Activated CD8-positive, alpha-beta memory T cell treated with anti-CD3 and anti-CD28 coated beads, Interleukin-2, amount 50 U/mL, for 24 hours (primary cell): ENCODE measurements around the gene LBHD2.

Experiments used
- DNase-seq: peaks from one replicate; pipeline ENCODE4 v3.0.0-alpha.2; 2020; ENCODE audit errors: extremely low read depth

LBHD2 gene

GRCh38 chr14:103132381-103133209 is 48.6 kb downstream of the LBHD2 start:
- no peak for DNase-seq

- no peak for DNase-seq
These were observed 49.5 kb downstream of the LBHD2 start for GRCh38 chr14:103133210-103134140.

- DNase-seq, result no peak
These were observed 50.4 kb downstream of the LBHD2 start for GRCh38 chr14:103134405-103134804.

- no peak for DNase-seq
These were observed 50.9 kb downstream of the LBHD2 start for GRCh38 chr14:103134919-103135318.

GRCh38 chr14:103135333-103136260 is 51.6 kb downstream of the LBHD2 start:
- DNase-seq, result no peak

GRCh38 chr14:103136388-103137271 is 52.6 kb downstream of the LBHD2 start:
- no peak for DNase-seq

GRCh38 chr14:103137689-103138300 is 53.8 kb downstream of the LBHD2 start:
- no peak for DNase-seq

GRCh38 chr14:103138301-103139131 is 54.5 kb downstream of the LBHD2 start:
- DNase-seq, result no peak

- no peak for DNase-seq
These were observed 55.4 kb downstream of the LBHD2 start for GRCh38 chr14:103139132-103140025.
